ENCODE results near the gene RING1.

GRCh38 chr6:33211666-33212422 lies 3.5 kb downstream of the RING1 start:
- TF ChIP-seq, protein P1, sequence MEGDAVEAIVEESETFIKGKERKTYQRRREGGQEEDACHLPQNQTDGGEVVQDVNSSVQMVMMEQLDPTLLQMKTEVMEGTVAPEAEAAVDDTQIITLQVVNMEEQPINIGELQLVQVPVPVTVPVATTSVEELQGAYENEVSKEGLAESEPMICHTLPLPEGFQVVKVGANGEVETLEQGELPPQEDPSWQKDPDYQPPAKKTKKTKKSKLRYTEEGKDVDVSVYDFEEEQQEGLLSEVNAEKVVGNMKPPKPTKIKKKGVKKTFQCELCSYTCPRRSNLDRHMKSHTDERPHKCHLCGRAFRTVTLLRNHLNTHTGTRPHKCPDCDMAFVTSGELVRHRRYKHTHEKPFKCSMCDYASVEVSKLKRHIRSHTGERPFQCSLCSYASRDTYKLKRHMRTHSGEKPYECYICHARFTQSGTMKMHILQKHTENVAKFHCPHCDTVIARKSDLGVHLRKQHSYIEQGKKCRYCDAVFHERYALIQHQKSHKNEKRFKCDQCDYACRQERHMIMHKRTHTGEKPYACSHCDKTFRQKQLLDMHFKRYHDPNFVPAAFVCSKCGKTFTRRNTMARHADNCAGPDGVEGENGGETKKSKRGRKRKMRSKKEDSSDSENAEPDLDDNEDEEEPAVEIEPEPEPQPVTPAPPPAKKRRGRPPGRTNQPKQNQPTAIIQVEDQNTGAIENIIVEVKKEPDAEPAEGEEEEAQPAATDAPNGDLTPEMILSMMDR (IDR thresholded peaks at IDR 0.05) = no peak
- TF ChIP-seq POLR2A (IDR thresholded peaks at IDR 0.05) = no peak
- no peak for TF ChIP-seq POLR2AphosphoS5 (IDR thresholded peaks at IDR 0.05)

All from breast epithelium (tissue), 3 donors.